Activated CD4-positive, CD25-positive, alpha-beta regulatory T cell treated with anti-CD3 and anti-CD28 coated beads, Interleukin-2, amount 50 U/mL, for 24 hours (primary cell): ENCODE measurements around the gene CDC42.
A peak's percentile ranks its signal among the peaks of the same experiment; 100 is the strongest.

Experiments
- ATAC-seq, 2 donors: fragments of 150-1000 bp; cut with Tn5 transposase; one replicate each; pipeline ENCODE4 v1.10.0; 2021; ENCODE audit warnings: mild to moderate bottlenecking in 1 of 2, moderate library complexity in 1 of 2

The CDC42 gene

GRCh38 chr1:22111620-22112019 lies 59.1 kb downstream of the CDC42 start:
- ATAC-seq = no peak

GRCh38 chr1:22112554-22112953 lies 60.0 kb downstream of the CDC42 start:
- ATAC-seq = no peak

GRCh38 chr1:22114083-22115012 lies 61.8 kb downstream of the CDC42 start:
- ATAC-seq = no peak

GRCh38 chr1:22115286-22115685 lies 62.8 kb downstream of the CDC42 start:
- ATAC-seq = no peak

- ATAC-seq = no peak
Measured at GRCh38 chr1:22117238-22117637, 64.7 kb downstream of the CDC42 start.

GRCh38 chr1:22117851-22118250 lies 65.3 kb downstream of the CDC42 start:
- no peak for ATAC-seq

- no peak for ATAC-seq
Measured at GRCh38 chr1:22118291-22118992, 65.9 kb downstream of the CDC42 start.

GRCh38 chr1:22119626-22120468 lies 67.3 kb downstream of the CDC42 start:
- no peak for ATAC-seq

- no peak for ATAC-seq
Measured at GRCh38 chr1:22120469-22120790, 67.9 kb downstream of the CDC42 start.

- ATAC-seq = no peak
Measured at GRCh38 chr1:22121421-22121911, 69.0 kb downstream of the CDC42 start.

- ATAC-seq = no peak
Measured at GRCh38 chr1:22122273-22123070, 70.0 kb downstream of the CDC42 start.

- no peak for ATAC-seq
Measured at GRCh38 chr1:22123071-22123390, 70.5 kb downstream of the CDC42 start.

GRCh38 chr1:22123901-22124404 lies 71.4 kb downstream of the CDC42 start:
- ATAC-seq = no peak

- ATAC-seq = no peak
Measured at GRCh38 chr1:22124592-22125229, 72.2 kb downstream of the CDC42 start.

- ATAC-seq = no peak
Measured at GRCh38 chr1:22126531-22126930, 74.0 kb downstream of the CDC42 start.

- no peak for ATAC-seq
Measured at GRCh38 chr1:22127248-22127647, 74.7 kb downstream of the CDC42 start.

GRCh38 chr1:22127731-22128130 lies 75.2 kb downstream of the CDC42 start:
- ATAC-seq = no peak

- no peak for ATAC-seq
Measured at GRCh38 chr1:22128392-22128791, 75.9 kb downstream of the CDC42 start.

GRCh38 chr1:22129501-22130117 lies 77.1 kb downstream of the CDC42 start:
- no peak for ATAC-seq

- no peak for ATAC-seq
Measured at GRCh38 chr1:22131062-22131461, 78.6 kb downstream of the CDC42 start.

- ATAC-seq = peak; percentile 53 to 58
Measured at GRCh38 chr1:22131875-22132486, 79.5 kb downstream of the CDC42 start.
